IMR-90 (cell line): Measurements from ENCODE around the gene FMNL3. TPM values are rescaled to one million over a fixed set of nuclear protein-coding genes. Genes with fewer than 3 reads are reported as not detected.
A peak's percentile ranks its signal among the peaks of the same experiment; 100 is the strongest.

Experiments used
- ATAC-seq: fragments of 200-7000 bp; cut with Tn5 transposase; 2 replicates; pipeline ENCODE4 v1.9.1; 2020; ENCODE audit warnings: low read depth, mild to moderate bottlenecking, moderate library complexity
- BruUV-seq: library from RNA; stranded (reverse); fragments of 400-500 nt; replicated peaks from 2 replicates; lab custom pipeline; 2021; lab: Mats Ljungman, UMichigan
- CTCF ChIA-PET: fragments of 300-600 bp; formaldehyde crosslinking; extraction: SDS; loops from one replicate; lab custom pipeline; 2021; ENCODE audit warnings: antibody characterized with exemption; lab: Yijun Ruan, JAX
- POLR2A ChIA-PET: fragments of 300-600 bp; sonication (Branson Sonifier 250); formaldehyde crosslinking; loops from one replicate; lab custom pipeline; 2022; ENCODE audit warnings: antibody characterized with exemption; ENCODE audit not compliant: unreplicated experiment; lab: Charles Lee
- DNase-seq: peaks from one replicate; pipeline ENCODE4 v3.0.0; 2013
- H2AFZ ChIP-seq: replicated peaks from 2 replicates; pipeline ENCODE3; 2013; ENCODE audit warnings: low read length, mild to moderate bottlenecking; ENCODE audit not compliant: poor library complexity
- H2AK5ac ChIP-seq: 2 replicates; pipeline ENCODE4 v1.6.1; 2013; ENCODE audit warnings: low read depth, low read length, inconsistent platforms
- H2AK9ac ChIP-seq: replicated peaks from 2 replicates; pipeline ENCODE3; 2013; ENCODE audit warnings: mild to moderate bottlenecking, low read depth, low read length, moderate library complexity; ENCODE audit not compliant: poor library complexity
- H2BK120ac ChIP-seq: 2 replicates; pipeline ENCODE4 v1.6.1; 2013; ENCODE audit warnings: low read depth, low read length, inconsistent platforms
- H2BK15ac ChIP-seq: 3 replicates; pipeline ENCODE4 v1.6.1; 2013; ENCODE audit warnings: low read depth, low read length, inconsistent platforms
- H2BK20ac ChIP-seq: 2 replicates; pipeline ENCODE4 v1.6.1; 2013; ENCODE audit warnings: low read depth, mild to moderate bottlenecking, inconsistent platforms, low read length, moderate library complexity
- H2BK5ac ChIP-seq: 2 replicates; pipeline ENCODE4 v1.6.1; 2013; ENCODE audit warnings: mild to moderate bottlenecking, low read depth, low read length, inconsistent platforms; ENCODE audit not compliant: poor library complexity, severe bottlenecking
- H3K14ac ChIP-seq: replicated peaks from 2 replicates; pipeline ENCODE4 v1.6.1; 2013; ENCODE audit warnings: low read depth, low read length, inconsistent platforms
- H3K18ac ChIP-seq: 2 replicates; pipeline ENCODE4 v1.6.1; 2013; ENCODE audit warnings: low read depth, low read length, control low read depth
- H3K23ac ChIP-seq: 2 replicates; pipeline ENCODE4 v1.6.1; 2013; ENCODE audit warnings: low read depth, low read length, inconsistent platforms
- H3K27ac ChIP-seq: 2 replicates; pipeline ENCODE4 v1.5.1; 2013; ENCODE audit warnings: mild to moderate bottlenecking, control low read depth, low read length; ENCODE audit not compliant: insufficient read depth
- H3K27me3 ChIP-seq: 2 replicates; pipeline ENCODE4 v1.6.1; 2013; ENCODE audit warnings: low read length; ENCODE audit not compliant: control insufficient read depth, insufficient read depth
- H3K36me3 ChIP-seq: 2 replicates; pipeline ENCODE4 v1.6.1; 2013; ENCODE audit warnings: low read length, mixed read lengths; ENCODE audit not compliant: control insufficient read depth, insufficient read depth
- H3K4ac ChIP-seq: 2 replicates; pipeline ENCODE4 v1.6.1; 2013; ENCODE audit warnings: low read depth, low read length, inconsistent platforms
- H3K4me1 ChIP-seq: 2 replicates; pipeline ENCODE4 v1.6.1; 2013; ENCODE audit warnings: low read length, mixed read lengths; ENCODE audit not compliant: control insufficient read depth, insufficient read depth
- H3K4me2 ChIP-seq: 2 replicates; pipeline ENCODE4 v1.6.1; 2013; ENCODE audit warnings: low read depth, mild to moderate bottlenecking, control low read depth, low read length, moderate library complexity
- H3K4me3 ChIP-seq: 2 replicates; pipeline ENCODE4 v1.5.1; 2013; ENCODE audit warnings: low read depth, mild to moderate bottlenecking, control low read depth, low read length, moderate library complexity; ENCODE audit not compliant: insufficient read depth
- H3K56ac ChIP-seq: 2 replicates; pipeline ENCODE4 v1.6.1; 2013; ENCODE audit warnings: low read length, inconsistent platforms; ENCODE audit not compliant: insufficient read depth; ENCODE audit errors: extremely low read depth
- H3K79me1 ChIP-seq, 2 experiments: 2 replicates each; pipeline ENCODE4 v1.6.1; 2013; ENCODE audit warnings: low read length in 2 of 2, inconsistent platforms in 1 of 2, low read depth in 1 of 2
- H3K9ac ChIP-seq: 2 replicates; pipeline ENCODE4 v1.6.1; 2013; ENCODE audit warnings: low read depth, low read length, control low read depth
- H3K9me1 ChIP-seq: 2 replicates; pipeline ENCODE4 v1.6.1; 2013; ENCODE audit warnings: low read length, inconsistent platforms; ENCODE audit not compliant: insufficient read depth
- H3K9me3 ChIP-seq: 2 replicates; pipeline ENCODE4 v1.6.1; 2013; ENCODE audit warnings: low read length; ENCODE audit not compliant: control insufficient read depth, insufficient read depth
- H4K20me1 ChIP-seq: 2 replicates; pipeline ENCODE4 v1.6.1; 2013; ENCODE audit warnings: low read length, inconsistent platforms; ENCODE audit not compliant: insufficient read depth
- H4K5ac ChIP-seq: 2 replicates; pipeline ENCODE4 v1.6.1; 2013; ENCODE audit warnings: mild to moderate bottlenecking, low read depth, low read length, control low read depth
- H4K8ac ChIP-seq, 2 experiments: 2 replicates each; pipeline ENCODE4 v1.6.1; 2013; ENCODE audit warnings: low read depth in 2 of 2, low read length in 2 of 2, control low read depth in 1 of 2, inconsistent platforms in 1 of 2
- H4K91ac ChIP-seq: 2 replicates; pipeline ENCODE4 v1.6.1; 2013; ENCODE audit warnings: low read depth, low read length, inconsistent platforms; ENCODE audit not compliant: insufficient read depth
- BHLHE40 ChIP-seq: fragments of 150-350 bp; IDR thresholded peaks from 2 replicates; pipeline ENCODE4 v1.6.1; 2016; ENCODE audit warnings: mild to moderate bottlenecking, low read depth, low read length
- CEBPB ChIP-seq: IDR thresholded peaks from 2 replicates; pipeline ENCODE4 v1.6.1; 2012; ENCODE audit warnings: low read depth, low read length, improper control_type of control experiment
- CHD1 ChIP-seq: IDR thresholded peaks from 2 replicates; pipeline ENCODE4 v1.6.1; 2012; ENCODE audit warnings: low read depth, low read length, improper control_type of control experiment
- CTCF ChIP-seq: conservative IDR thresholded peaks from 2 replicates; pipeline ENCODE4 v1.5.1; 2012; ENCODE audit warnings: mild to moderate bottlenecking, low read depth, low read length, improper control_type of control experiment
- FOS ChIP-seq: fragments of 150-350 bp; IDR thresholded peaks from 2 replicates; pipeline ENCODE4 v1.6.1; 2016; ENCODE audit warnings: low read depth, low read length
- MXI1 ChIP-seq: IDR thresholded peaks from 2 replicates; pipeline ENCODE4 v1.6.1; 2012; ENCODE audit warnings: low read depth, mild to moderate bottlenecking, low read length, moderate library complexity, borderline replicate concordance
- POLR2A ChIP-seq: IDR thresholded peaks from 2 replicates; pipeline ENCODE4 v1.6.1; 2012; ENCODE audit warnings: mild to moderate bottlenecking, low read depth, low read length
- RAD21 ChIP-seq: IDR thresholded peaks from 2 replicates; pipeline ENCODE4 v1.6.1; 2012; ENCODE audit warnings: low read length, improper control_type of control experiment
- RFX5 ChIP-seq: IDR thresholded peaks from 2 replicates; pipeline ENCODE4 v1.8.0; 2012; ENCODE audit warnings: low read depth, mild to moderate bottlenecking, low read length, moderate library complexity
- SMC3 ChIP-seq: fragments of 150-350 bp; IDR thresholded peaks from 2 replicates; pipeline ENCODE4 v1.6.1; 2016; ENCODE audit warnings: low read depth, mild to moderate bottlenecking, antibody characterized with exemption, low read length, moderate library complexity
- USF2 ChIP-seq: fragments of 150-350 bp; IDR thresholded peaks from 2 replicates; pipeline ENCODE4 v1.6.1; 2017; ENCODE audit warnings: mild to moderate bottlenecking, antibody characterized with exemption, low read length, low read depth
- WGBS, 2 experiments: methylation state at CpG; one replicate each; pipeline versions ENCODE4 v1.1.5 to v1.1.7; 2013; ENCODE audit warnings: missing lambda C conversion rate in 2 of 2; ENCODE audit not compliant: insufficient read length in 1 of 2; ENCODE audit errors: extremely low coverage in 2 of 2; 5-methylcytosine and 5-hydroxymethylcytosine counted together
- dilution Hi-C: fragments of 300-500 bp; cut with HindIII; formaldehyde crosslinking; loops from one replicate; pipeline ENCODE4 v1.14.3; 2018; ENCODE audit warnings: low sequenced_read_pairs; ENCODE audit not compliant: unreplicated experiment
- in situ Hi-C: fragments of 300-500 bp; cut with MboI; formaldehyde crosslinking; loops from 3 replicates; pipeline ENCODE4 v1.14.3; 2019; ENCODE audit warnings: low sequenced_read_pairs, inconsistent platforms, mixed read lengths
- intact Hi-C: fragments of 100-400 bp; cut with micrococcal nuclease; formaldehyde crosslinking; loops from 2 replicates; pipeline ENCODE4 v1.10.0; 2022
- polyA plus RNA-seq, 3 experiments: library from polyadenylated mRNA; depleted of rRNA; stranded (reverse); fragments of >200 nt; gene quantifications; 2 replicates each; pipeline ENCODE4 v1.2.3, GENCODE V29; 2012; ENCODE audit warnings: low replicate concordance in 1 of 3
- total RNA-seq: library from RNA; depleted of rRNA; stranded (reverse); fragments of >200 nt; gene quantifications from 2 replicates; pipeline ENCODE4 v1.2.3, GENCODE V29; 2012

The FMNL3 gene
- total and polyA plus RNA-seq, 2 of the 4 experiments (the other 2 are of a cell fraction): 16.3 to 36.4 TPM

DNA sequence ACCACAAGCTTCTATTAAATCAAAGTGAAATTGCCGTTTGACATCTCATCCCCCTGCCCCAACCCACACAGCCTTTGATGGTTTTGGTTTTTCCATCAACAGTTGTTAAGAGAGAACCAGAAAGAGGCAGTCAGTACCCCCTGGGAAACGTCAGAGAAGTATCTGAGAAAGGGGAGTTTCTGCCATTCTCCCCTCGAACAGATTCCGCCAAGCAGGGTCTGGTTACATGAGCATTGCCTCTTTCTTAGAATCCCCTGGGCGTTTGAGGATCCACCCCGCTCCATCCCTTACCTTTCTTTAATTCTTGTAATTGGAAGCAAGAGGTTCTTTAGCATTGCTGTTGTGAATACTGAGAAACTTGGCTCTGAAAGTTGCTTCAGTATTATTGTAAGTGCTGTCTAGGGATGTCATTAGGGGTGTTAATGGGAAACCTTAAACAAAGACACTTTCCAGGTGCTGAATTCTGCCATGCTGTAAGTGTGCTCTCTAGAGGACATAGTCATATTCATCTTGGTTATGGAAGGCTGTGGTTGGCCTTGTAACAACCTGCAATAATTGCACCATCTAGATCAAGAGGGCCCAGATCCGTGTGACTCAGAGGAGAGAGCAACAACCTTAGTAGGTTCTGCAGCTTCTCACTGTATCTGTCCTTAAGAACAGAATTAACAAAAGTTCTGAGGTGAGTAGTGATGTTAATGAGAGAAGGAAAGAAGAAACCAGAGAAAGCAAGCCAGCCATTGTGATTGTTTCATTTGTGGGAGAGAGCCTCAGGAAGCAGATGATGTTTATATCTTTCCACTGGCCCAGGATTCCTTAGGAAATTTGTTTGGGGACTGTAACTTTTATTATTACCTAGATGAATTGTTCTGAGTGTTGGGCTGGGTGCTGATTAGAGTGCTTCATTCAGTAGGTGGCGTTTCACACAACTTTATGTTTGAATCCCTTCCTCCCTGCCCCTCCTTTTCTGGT, 43.1 kb upstream of the FMNL3 start:
- H3K4me3 ChIP-seq: no peak overlapping the region
- no peak overlapping the region for H2AFZ ChIP-seq
- intact Hi-C loops: no loop called here
- peak overlapping the region; percentile 1; the same call in 1 of the 2 replicates for H3K4ac ChIP-seq
- H3K14ac ChIP-seq: peak overlapping the region; percentile 27; the same call in 1 of the 2 replicates
- no TSS peak for BruUV-seq
- H2BK5ac ChIP-seq: no peak overlapping the region
- H3K79me1 ChIP-seq: peaks cover 0 to 54% of the 10 kb centered on the region in 2 experiments; a peak in 2 of 4 replicates
- ChIA-PET POLR2A (no interaction called here), CTCF (interaction anchor here (0.5 to 0.9 kb wide), 2 partner anchors 30 to 506 kb away, joined by 3 to 6 read pairs; no protein-coding TSS in a partner anchor)
- no peak overlapping the region for H3K56ac ChIP-seq
- H3K9me1 ChIP-seq: peaks cover 22% of the 10 kb centered on the region
- ATAC-seq: peak; percentile 40
- H3K9me3 ChIP-seq: no peaks in the 10 kb centered on the region
- peak; percentile 80 for DNase-seq
- H3K9ac ChIP-seq: no peak overlapping the region
- WGBS, 2 experiments: no CpG with 5 or more reads among the region's 8 CpGs
- TF ChIP-seq SMC3: no peak
- TF ChIP-seq BHLHE40: no peak
- peak; percentile 97 for TF ChIP-seq CEBPB
- TF ChIP-seq CHD1: no peak
- TF ChIP-seq USF2: no peak
- no peak for TF ChIP-seq MXI1
- no peak; the same call in 1 of the 2 replicates for TF ChIP-seq RAD21
- no peak for TF ChIP-seq RFX5
- peak; percentile 36; the same call in 1 of the 2 replicates for TF ChIP-seq POLR2A
- TF ChIP-seq FOS: peak; percentile 44; the same call in 1 of the 2 replicates
- TF ChIP-seq CTCF: 0 out of 2 replicates have a peak, but pooled peaks have one; percentile 10
- in situ Hi-C loops: no loop called here
- no peak overlapping the region for H2AK9ac ChIP-seq
- no peaks in the 10 kb centered on the region for H3K27me3 ChIP-seq
- no peak overlapping the region for H4K91ac ChIP-seq
- H3K4me1 ChIP-seq: peaks cover 17% of the 10 kb centered on the region
- dilution Hi-C loops: no loop called here
- H2AK5ac ChIP-seq: no peak overlapping the region
- H2BK20ac ChIP-seq: peak overlapping the region; percentile 0; the same call in 1 of the 2 replicates
- H2BK15ac ChIP-seq: no peak overlapping the region
- no peak overlapping the region for H2BK120ac ChIP-seq
- no peak overlapping the region for H3K18ac ChIP-seq
- no peak overlapping the region for H4K8ac ChIP-seq
- peak overlapping the region; percentile 25; the same call in 1 of the 2 replicates for H3K27ac ChIP-seq
- peak overlapping the region; percentile 52 for H3K4me2 ChIP-seq
- H3K23ac ChIP-seq: peak overlapping the region; percentile 67; the same call in 1 of the 2 replicates
- H4K5ac ChIP-seq: no peak overlapping the region
- H3K36me3 ChIP-seq: peaks cover 15% of the 10 kb centered on the region
- H4K20me1 ChIP-seq: peaks cover 94% of the 10 kb centered on the region
